ENCODE data around the gene PLEKHM2.
"Not testable (repeated sequence)": the region's sequence is repeated elsewhere in the genome, so short reads cannot be mapped to it uniquely, and the experiment has no call there.

The PLEKHM2 gene

DNA sequence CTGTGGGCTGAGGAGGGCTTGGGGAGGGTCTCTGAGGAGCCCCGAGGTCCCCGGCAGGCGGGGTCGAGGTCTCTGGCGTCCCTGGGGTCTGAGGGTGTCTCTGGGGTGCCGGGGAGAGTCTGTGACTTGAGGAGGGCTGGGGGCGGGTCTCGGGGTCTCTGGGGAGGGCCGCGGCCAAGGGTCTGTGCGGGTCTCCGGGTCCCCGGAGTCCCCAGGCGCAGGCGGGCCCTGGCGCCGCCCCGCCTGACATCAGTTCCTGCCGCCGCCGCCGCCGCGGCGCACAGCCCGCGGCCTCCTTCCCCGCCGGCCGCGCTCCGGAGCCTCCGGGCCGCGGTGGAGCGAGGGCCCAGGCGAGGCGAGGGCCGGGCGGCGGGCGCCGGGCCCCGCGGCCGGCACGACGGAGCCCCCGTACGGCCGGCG, at the start of gene PLEKHM2:
PLEKHM2 (plus strand) TSS at position 279 of the 420 bp plus-strand sequence. CDS start 239 bp downstream, outside the sequence.
- DNase-seq (ENCODE audit: low spot score), result peak; percentile 62

DNA sequence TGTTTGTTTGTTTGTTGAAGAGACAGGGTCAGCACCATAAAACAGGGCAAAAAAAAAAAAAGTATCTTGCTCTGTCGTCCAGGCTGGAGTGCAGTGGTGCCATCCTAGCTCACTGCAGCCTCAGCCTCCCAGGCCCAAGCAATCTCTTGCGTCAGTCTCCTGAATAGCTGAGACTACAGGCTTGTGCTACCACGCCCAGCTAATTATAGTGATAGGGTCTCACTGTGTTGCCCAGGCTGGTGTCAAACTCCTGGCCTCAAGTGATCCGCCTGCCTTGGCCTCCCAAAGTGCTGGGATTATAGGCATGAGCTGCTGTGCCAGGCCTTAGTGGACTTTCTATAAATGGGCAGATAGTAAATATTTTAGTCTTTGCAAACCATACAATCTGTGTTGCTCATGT, 47.7 kb upstream of the PLEKHM2 start:
- DNase-seq (ENCODE audit: low spot score), result no peak

GRCh38 chr1:15637826-15638225, 46.3 kb upstream of the PLEKHM2 start:
- no peak for DNase-seq (ENCODE audit: low spot score)

DNA sequence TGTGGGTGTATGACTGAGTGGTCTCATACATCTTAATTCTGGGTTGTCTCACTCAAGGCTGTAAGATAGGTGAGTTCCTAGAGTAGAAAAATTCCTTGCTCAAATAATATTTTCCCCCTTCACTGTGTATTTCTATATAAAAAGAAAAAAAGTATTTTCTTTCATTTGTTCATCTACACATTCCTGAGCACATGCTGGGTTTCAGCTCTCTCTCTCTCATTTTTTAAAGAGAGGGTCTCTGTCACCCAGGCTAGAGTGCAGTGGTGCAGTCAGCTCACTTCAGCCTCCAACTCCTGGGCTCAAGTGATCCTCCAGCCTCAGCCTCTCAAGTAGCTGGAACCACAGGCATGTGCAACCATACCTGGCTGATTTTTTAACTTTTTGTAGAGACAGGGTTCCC, 44.9 kb upstream of the PLEKHM2 start:
- DNase-seq (ENCODE audit: low spot score), result no peak

DNA sequence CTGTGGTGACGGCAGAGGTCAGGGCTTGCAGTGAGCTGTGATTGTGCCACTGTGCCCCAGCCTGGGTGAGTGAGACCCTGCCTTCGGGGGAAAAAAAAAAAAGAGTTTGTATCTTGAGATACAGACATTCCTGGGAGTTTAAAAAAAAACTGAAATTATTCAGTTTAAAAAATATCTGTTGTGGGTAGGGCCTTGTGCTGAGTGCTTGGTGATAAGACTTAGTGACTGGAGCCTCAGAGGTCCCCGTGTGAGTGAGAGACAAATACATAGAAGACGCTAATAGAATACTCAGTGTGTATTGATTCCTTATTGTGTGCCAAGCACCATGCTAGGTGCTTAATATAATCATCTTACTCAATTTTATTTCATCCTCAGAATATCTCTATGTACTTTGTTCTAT, 44.2 kb upstream of the PLEKHM2 start:
- DNase-seq (ENCODE audit: low spot score), result no peak

- no peak for DNase-seq (ENCODE audit: low spot score)
These were observed 43.5 kb upstream of the PLEKHM2 start for GRCh38 chr1:15640667-15641066.

GRCh38 chr1:15649937-15650336, 34.2 kb upstream of the PLEKHM2 start:
- DNase-seq (ENCODE audit: low spot score), result no peak

DNA sequence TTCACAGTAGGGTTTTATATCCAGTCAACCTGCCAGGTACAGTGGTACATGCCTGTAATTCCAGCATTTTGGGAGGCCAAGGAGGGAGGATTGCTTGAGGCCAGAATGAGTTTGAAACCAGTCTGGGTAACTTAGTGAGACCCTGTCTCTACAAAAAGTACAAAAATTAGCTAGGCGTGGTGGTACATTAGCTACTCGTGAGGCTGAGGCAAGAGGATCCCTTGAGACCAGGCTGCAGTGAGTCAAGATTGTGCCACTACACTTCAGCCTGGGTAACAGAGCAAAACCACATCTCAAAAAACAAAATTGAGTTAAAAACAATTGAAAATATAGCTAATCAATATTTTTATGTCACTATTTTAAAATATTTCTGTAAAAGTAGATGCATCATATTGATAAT, 33.7 kb upstream of the PLEKHM2 start:
- no peak for DNase-seq (ENCODE audit: low spot score)

- not testable (repeated sequence) for DNase-seq (ENCODE audit: low spot score)
These were observed 32.0 kb upstream of the PLEKHM2 start for GRCh38 chr1:15652130-15652529.

GRCh38 chr1:15654091-15654690, 29.9 kb upstream of the PLEKHM2 start:
- no peak for DNase-seq (ENCODE audit: low spot score)

GRCh38 chr1:15656464-15656863, 27.7 kb upstream of the PLEKHM2 start:
- no peak for DNase-seq (ENCODE audit: low spot score)

- DNase-seq (ENCODE audit: low spot score), result no peak
These were observed 27.1 kb upstream of the PLEKHM2 start for GRCh38 chr1:15657021-15657420.

DNA sequence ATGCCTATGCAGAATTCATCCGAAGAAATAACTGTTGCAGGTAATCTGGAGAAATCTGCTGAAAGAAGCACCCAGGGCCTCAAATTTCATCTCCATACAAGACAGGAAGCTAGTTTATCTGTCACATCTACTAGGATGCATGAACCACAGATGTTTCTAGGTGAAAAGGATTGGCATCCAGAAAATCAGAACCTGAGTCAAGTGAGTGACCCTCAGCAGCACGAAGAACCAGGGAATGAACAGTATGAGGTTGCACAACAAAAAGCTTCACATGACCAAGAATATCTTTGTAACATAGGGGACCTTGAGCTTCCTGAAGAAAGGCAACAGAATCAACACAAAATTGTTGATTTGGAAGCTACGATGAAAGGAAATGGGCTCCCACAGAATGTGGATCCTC, 24.0 kb upstream of the PLEKHM2 start:
- no peak for DNase-seq (ENCODE audit: low spot score)

DNA sequence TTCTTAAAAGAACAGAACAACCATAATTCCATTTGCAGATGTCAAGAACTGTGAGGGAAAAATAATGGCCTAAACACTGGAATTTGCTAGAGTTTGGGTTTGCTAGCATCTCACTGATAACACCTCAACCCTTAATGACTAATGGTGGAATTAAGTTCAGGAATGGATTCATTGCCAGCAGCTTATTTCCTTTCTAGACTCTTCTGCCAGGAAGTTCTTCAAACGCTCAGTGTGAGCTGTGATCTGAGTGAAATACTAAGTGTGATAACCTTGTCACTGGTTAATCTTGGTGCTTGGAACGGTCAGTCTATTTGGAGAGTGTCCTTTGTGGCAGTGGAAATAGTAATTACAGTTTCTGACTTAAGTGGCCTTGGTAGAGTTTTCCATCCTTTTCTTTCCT, 21.6 kb upstream of the PLEKHM2 start:
- no peak for DNase-seq (ENCODE audit: low spot score)

- no peak for DNase-seq (ENCODE audit: low spot score)
These were observed 20.2 kb upstream of the PLEKHM2 start for GRCh38 chr1:15663925-15664324.

DNA sequence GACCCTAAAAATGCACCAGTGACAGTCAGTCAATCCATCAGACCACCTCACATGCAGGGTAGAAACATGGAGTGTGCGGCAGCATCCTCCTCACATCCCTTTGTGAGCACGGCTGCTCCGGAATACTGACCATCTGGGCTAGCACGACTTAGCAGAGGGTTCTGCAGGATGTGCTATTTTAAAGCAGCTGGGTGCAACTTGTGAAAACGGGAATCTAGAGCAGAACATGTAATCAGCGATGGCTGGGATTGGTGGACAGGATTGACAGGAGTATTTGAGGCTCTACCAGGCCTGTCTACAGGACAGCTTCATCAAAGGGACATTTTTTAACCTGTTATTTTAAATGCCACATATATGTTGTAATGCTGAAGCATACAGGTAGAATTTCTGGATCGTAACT, 16.8 kb upstream of the PLEKHM2 start:
- DNase-seq (ENCODE audit: low spot score), result no peak

DNA sequence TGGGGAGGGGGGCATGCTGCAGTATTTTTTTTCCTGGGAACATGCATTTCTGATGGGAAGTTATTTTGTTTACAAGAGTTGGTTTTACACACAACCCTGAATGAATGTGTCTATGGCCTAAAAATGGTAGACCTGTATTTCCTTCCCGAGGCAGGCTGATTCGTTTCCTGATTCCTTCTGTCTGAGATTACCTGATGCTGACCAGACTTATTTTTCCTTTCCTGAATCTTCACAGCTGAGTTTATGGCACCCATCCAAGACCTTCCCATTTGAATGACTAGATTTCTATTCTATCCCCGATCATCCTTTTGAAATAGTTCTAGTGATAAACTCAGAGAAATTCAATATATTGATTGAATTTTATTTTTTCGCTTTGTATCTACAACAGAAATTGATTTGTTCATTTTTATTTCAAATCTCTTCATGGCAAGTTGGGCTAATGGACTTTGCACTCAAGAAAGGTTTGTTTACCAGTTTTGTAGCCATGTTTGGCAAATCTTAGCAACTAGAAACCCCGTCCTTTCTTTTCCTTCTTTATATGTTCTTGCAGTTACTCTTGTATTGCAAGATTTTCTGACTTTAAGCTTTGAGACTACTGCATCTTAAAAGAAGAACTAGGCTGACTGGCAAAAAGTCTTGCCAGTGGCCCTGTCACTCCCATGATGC, 15.9 kb upstream of the PLEKHM2 start:
- DNase-seq (ENCODE audit: low spot score), result no peak

DNA sequence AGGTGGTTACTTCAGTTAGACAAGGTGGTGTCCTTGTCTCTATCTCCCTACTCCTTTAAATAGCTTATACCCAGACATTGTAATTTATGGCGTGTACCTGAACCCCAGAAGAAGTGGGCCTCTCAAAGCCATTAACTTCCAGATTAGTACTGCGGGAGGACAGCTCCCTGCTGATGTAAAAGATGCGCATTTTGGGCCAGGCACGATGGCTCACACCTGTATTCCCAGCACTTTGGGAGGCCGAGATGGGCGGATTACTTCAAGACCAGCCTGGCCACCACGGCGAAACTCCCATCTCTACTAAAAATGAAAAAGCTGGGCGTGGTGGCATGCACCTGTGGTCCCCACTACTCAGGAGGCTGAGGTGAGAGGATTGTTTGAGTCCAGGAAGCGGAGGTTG, 15.0 kb upstream of the PLEKHM2 start:
- DNase-seq (ENCODE audit: low spot score), result no peak

DNA sequence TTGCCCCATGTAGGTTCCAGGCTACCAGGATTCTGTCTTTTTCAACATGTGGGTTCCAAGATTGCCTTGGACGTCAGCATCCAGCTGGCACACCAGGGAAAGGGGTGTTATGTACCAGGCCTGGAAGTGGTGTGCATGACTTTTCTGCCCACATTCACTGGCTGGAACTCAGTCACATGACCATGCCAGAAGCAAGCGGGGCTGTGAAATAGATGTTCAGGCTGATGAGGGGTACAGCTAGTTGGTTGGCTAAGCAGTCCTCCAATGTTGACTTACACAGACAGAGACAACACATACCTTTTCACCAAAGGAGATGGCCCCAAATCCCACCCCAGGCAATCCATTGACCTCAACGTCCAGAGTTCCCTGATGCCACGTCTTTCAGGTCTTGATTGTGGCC, 14.3 kb upstream of the PLEKHM2 start:
- no peak for DNase-seq (ENCODE audit: low spot score)

GRCh38 chr1:15671430-15671829, 12.7 kb upstream of the PLEKHM2 start:
- no peak for DNase-seq (ENCODE audit: low spot score)

- no peak for DNase-seq (ENCODE audit: low spot score)
These were observed 9.5 kb upstream of the PLEKHM2 start for GRCh38 chr1:15674386-15675159.

DNA sequence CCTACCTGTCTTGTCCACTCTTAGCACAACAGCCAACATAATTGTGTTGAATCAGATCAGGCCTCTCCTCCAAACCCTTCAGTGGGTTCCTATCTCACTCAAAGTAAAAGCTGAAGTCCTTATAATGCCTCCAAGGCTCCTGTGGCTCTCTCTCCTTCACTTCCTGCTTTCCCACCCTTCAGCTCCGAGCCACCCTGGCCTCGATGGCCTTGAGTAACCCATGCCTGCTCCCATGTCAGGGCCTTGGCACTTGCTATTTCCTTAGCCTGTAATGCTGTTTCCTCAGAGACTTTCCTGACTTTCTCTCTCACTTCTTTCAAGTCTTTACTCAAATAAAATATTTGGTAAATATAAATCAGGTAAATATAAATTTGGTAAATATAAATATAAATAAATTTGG, 8.1 kb upstream of the PLEKHM2 start:
- no peak for DNase-seq (ENCODE audit: low spot score)

Data from AG08395 (cell line).